T1000 (cell line): ENCODE results near the gene CSPG4.
"Not testable (repeated sequence)": the region's sequence is repeated elsewhere in the genome, so short reads cannot be mapped to it uniquely, and the experiment has no call there.

Source experiments
- DNase-seq: peaks from one replicate; lab custom pipeline; 2025; ENCODE audit warnings: mixed read lengths; lab: John Stamatoyannopoulos, UW

Gene CSPG4

GRCh38 chr15:75648156-75649000, 64.3 kb downstream of the CSPG4 start:
- DNase-seq, result no peak

- peak; percentile 53 for DNase-seq
These were observed 65.1 kb downstream of the CSPG4 start, which contains the start of gene SNX33 for GRCh38 chr15:75647370-75648155. TSS of gene SNX33 (plus strand) at chr15:75647912. CDS start at chr15:75649103, 1,191 bp downstream.

- DNase-seq, result no peak
These were observed 65.7 kb downstream of the CSPG4 start for GRCh38 chr15:75646944-75647364.

DNA sequence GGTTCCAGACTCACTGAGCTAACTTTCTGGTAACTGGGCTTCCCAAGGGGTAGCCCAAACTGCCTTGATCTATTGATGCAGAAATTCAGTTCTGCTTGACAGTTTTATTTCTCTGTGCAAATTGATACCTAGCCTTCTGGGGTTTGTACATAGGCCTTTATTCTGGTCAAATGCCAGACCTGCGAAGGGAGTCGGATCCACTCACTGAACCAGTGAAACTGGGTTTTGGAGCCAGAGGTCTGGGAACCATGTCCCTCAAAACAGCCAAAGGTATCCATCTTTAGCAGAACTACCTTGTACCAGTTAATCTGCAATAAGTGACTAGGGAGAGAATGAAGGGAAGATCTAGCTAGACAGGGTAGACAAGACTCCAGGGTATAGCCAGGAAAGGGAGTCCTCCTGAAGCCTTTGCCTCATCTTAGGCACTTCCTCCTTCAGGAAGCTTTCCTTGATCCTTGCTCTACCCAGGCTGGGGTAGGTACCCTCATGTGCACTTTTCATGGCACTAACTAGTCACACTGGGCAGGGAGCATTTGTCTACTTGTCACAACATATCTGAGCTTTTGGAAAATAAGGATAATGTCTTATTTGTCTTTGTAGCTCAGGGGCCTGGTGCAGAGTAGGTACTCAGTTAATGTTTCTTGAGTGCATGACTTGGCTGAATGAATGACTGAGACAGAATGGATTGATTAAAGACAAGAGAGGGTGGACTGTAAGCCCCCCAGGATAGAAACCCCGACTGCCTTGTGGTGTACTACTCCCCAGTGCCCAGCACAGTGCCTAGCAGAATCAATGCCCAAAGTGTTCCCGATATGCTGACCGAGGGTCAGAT, 66.3 kb downstream of the CSPG4 start:
- no peak for DNase-seq

DNA sequence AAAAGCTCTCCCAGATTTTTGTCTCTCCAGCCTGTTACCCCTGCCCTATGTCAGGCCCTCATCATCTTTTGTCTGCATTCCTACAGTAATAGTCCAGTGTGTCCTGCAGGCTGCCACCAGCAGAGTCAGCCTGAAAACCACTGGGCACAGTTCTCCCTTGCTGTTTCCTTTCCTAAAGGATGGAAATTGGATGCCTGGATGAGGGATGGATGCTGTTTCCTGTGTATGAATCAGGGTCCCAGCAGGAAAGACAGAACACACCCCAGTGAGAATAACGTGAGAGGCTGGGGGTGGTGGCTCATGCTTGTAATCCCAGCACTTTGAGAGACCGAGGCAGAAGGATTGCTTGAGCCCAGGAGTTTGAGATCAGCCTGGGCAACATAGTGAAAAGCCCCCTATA, 68.3 kb downstream of the CSPG4 start:
- no peak for DNase-seq

DNA sequence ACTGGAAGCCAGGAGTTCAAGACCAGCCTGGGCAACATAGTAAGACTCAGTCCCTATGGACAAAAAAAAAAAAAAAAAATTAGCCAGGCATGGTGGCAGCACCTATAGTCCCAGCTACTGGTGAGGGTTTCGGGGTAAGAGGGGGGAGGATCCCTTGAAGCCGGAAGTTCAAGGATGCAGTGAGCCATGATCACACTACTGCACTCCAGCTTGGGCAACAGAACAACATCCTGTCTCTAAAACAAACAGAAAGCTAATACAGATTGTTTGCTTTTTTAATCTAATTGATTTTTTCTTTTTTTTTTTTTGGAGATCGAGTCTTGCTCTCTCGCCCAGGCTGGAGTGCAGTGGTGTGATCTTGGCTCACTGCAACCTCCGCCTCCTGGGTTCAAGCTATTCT, 71.0 kb downstream of the CSPG4 start:
- no peak for DNase-seq

DNA sequence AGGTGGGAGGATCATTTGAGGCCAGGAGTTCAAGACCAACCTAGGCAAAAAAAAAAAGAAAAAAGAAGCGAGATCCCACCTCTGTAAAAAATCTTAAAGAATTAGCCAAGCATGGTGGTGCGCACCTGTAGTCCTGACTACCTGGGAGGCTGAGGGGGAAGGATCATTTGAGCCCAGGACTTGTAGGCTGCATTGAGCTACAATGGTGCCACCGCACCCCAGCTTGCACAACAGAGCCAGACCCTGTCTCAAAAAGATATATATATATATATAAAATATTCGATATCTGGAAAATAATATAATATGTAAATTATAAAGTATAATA, 71.5 kb downstream of the CSPG4 start:
- no peak for DNase-seq

GRCh38 chr15:75640483-75641178, 72.0 kb downstream of the CSPG4 start:
- no peak for DNase-seq

DNA sequence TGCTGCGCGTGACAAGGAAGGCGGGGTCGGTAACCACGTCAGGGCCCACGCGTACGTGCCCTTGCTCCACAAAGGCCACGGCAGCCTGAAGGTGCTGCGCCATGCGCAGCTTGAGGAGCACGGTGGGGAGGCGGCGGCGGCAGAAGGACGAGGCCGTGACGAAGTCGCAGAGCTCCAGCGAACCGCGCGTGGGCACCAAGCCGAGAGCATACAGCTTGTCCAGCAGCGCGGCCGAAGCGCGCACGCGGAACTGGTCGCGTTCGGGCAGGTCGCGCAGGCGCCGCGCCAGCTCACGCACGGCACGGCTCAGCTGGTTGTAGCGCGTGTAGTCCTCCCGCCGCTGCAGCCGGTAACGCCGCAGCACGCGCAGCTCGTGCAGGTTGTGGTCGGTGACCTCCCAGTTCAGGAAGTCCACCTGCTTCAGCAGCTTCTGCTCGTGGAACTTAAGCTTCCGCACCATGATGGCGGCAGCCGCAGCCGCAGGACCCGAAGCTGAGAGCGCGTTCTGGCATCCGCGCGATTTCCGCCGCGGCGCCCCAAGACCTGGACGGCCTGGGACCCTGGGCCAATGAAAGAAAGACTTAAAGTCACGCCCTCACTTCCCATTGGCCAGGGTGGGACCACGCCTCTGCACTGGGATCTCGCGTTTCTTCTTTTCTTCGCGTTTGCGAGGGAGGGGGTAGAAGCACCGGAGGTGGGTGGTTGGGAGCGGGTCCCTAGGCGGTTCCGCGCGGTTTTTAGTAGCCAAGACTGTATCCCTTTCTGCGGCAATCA, 72.8 kb downstream of the CSPG4 start, which contains the start of gene IMP3:
Gene IMP3 (minus strand): TSS at position 516 of the 774 bp plus-strand sequence. CDS start 56 bp downstream, at position 460.
- DNase-seq, result peak; percentile 85

DNA sequence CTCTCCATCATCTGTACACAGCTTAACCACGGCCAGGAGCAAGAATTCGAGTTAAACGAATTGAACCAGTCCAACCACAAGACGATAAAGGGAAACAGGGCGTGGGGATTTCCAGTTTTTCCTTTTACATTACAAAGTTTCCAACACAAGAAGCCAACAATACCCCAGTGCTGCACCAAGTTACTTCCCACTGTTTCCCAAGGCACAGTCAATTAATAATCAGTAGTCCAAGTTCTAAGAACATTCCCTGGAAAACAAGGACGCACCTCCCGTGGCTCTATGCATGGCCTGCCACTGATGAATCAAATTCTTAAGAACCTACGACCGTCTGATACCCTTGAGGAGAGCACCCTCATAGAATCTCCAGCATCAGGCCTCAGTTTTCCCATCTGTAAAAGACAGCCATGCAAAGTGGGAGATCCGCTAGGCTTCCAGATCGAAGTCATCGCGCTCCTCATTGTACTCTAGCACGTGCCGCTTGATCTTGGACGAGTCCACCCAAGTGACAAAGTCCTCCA, 73.4 kb downstream of the CSPG4 start:
- no peak for DNase-seq

GRCh38 chr15:75637245-75638009, 75.2 kb downstream of the CSPG4 start:
- no peak for DNase-seq

DNA sequence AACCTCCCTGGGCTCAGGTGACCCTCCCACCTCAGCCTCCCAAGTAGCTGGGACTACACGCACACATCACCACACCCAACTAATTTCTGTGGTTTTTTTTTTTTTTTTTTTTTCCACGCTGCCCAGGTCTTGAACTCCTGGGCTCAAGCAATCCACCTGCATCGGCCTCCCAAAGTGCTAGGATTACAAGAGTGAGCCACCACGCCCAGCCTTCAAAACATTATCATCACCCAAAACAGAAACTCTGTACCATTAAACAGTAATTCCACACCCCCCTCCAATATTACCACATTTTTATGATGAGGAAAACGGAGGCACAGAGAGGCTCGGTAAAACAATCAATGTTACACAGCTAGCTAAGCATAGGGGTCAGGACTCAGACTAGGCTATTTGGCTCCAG, 76.6 kb downstream of the CSPG4 start:
- DNase-seq, result no peak

- DNase-seq, result not testable (repeated sequence)
These were observed 78.7 kb downstream of the CSPG4 start for GRCh38 chr15:75633922-75634321.

DNA sequence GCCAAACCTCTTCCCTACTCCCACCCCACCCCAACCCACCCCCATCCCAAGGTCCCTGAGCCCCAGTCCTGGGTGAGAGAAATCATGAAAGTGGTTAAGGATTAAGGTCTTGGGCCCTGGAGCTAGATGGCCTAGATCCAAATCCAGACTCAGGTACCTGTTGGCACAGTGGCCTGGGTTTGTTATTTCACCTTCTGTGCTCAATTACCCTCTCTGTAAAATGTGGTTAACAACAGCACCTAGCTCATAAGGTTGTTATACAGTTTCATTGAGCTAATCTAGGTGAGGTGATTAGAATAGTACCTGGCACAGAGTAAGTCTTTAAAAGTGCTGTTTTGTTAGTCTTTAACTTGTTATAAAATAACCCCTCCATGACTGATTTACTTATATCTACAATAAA, 80.7 kb downstream of the CSPG4 start:
- no peak for DNase-seq

DNA sequence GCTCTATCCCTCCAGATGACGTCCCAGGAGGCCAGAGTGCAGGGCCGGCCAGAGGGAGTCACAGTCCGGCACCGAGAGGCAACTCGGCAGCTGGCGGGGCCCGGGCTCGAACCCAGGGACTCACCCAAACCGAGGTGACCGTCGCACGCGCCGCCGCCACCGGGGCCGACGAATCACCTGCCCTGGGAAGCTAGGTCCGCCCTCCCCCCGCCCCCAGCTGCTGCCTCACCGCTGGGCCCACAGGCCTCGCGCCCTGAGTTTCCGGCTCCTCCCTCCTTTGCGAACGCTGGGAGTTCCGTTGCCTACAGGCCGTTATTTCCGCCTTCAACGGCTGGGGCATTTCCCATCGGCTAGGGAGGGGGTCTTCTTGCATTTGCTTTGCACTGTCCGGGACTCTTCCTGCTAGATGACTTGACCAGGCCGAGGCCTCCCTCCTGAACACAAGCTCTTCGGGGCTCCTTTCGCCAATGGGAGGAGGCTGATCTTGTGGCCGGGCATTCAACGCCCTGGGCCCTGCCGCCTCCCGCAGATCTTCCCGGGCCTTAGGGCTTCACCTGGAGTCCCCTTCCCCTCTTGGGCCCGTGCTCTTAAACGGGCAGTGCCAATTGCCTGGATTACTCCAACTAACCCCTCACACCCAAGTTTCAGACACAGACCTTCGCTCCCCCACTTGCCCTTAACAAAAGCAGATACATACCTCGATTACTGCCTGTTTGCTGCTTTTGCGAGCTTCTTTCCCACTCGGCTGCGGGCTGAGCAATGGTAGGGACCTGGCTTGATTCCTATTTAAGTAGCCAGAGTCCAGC, 86.9 kb downstream of the CSPG4 start, which contains the start of gene SNUPN:
Gene SNUPN (minus strand): TSS at position 184 of the 806 bp plus-strand sequence. CDS start 4,674 bp downstream, outside the sequence.
- peak; percentile 75 for DNase-seq
